ENCODE measurements around the gene IZUMO4. TPM values are rescaled to one million over a fixed set of nuclear protein-coding genes. Genes with fewer than 3 reads are reported as not detected.

Gene IZUMO4
- total RNA-seq, 2 experiments from 2014 or later: 7.5 to 8.5 TPM

- ChIA-PET POLR2A (no interaction called here), CTCF (interaction anchor here (0.9 kb wide), 1 partner anchor 31 kb away, joined by 3 read pairs; no protein-coding TSS in a partner anchor)
These were observed 629 bp downstream of the IZUMO4 start for GRCh38 chr19:2097203-2097885.

GRCh38 chr19:2097886-2098327 is 1.2 kb downstream of the IZUMO4 start:
- POLR2A ChIA-PET: no interaction called here
- CTCF ChIA-PET: interaction anchor here (0.9 kb wide), 1 partner anchor 31 kb away, joined by 3 read pairs; no protein-coding TSS in a partner anchor

- CTCF ChIA-PET: no interaction called here
- POLR2A ChIA-PET: no interaction called here
These were observed 2.4 kb downstream of the IZUMO4 start for GRCh38 chr19:2099054-2099501.

GRCh38 chr19:2099937-2100718 is 3.4 kb downstream of the IZUMO4 start:
- ChIA-PET POLR2A (no interaction called here), CTCF (no interaction called here)

DNA sequence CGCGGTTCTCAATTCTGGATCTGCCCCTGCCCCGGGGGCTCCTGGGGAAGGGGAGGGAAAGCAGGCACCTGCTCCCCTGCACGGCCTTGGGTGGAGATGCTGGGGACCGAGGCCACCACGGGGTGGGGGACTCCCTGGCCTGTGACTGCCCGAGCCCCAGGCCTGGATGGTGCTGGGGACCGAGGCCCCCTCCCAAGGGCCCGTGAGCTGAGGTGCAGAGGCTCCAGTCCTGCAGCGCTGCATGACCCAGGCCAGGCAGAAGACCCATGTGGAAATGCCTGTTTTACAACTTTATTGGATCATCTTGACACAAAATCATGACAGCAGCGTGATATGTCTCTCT is 4.0 kb downstream of the IZUMO4 start:
- CTCF ChIA-PET: no interaction called here
- POLR2A ChIA-PET: no interaction called here

DNA sequence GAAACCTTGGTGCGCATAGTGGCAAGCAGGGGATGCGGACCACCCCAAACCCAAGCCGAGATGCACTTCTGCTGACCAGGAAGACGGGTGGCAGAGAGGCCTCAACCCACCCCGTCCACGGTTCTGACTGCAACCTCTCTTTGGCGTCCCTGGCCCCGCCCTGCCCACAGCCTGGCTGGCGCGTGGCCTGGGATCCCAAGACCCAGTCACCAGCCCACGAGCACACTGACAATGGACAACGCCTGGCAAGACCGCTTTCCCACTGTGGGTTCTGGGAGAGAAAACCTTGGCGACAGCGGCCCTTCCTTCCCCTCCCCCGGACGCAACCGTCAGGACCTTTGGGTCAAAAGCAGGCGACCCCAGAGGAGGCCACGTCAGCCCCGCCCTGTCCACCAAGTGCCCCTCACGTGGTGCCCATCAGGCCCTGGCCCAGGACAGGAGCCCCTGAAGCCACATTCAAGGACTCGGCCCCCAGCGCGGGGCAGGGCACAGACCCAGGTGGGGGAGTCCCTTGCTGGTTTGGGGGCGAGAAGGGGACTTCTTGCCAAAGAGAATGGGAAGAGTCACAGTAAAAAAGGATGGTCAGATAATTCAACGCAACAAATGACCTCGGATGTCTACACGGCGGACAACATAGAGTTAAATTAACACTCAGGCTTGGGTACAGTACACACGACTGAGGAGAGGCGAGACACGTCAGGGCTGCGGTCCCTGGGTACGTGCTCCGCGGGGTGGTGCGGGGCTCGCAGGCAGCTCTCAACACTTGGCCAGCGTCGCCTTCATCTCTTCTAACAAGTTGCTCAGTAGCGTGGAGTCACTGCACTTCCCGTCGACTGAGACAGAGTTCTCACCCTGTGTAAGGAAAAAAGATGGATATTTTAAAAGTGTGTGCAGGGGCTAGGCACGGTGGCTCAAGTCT is 5.0 kb downstream of the IZUMO4 start:
- POLR2A ChIA-PET: no interaction called here
- CTCF ChIA-PET: no interaction called here

DNA sequence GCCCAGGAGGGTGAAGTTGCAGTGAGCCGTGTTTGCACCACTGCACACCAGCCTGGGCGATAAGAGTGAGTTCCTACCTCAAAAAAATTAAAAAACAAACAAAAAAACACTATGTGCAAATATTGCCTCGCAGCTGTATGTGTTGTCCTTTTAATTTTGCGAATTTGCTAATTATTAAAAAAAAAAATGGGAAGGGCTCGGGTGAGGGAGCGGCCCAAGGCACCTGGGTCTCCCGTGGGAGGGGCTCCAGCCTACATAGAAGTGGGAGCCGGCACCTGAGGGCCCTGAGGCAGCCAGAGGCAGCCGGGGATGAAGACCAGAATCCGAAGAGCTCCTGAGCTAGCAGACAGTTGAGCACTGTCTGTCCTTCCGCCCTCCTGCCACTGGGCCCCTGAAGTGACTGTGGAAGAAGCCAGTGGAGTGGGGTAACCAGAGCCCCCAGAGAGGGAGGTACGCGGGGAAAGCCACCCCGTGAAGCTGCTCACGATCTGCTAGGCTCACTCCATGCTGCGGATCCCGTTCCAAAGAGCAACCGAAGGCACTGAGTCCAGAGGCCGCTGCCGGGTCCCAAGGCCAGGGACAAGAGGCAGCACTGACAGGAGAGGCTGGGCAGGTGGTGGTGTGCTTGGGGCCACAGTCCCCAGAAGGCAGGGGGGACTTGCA is 6.5 kb downstream of the IZUMO4 start:
- POLR2A ChIA-PET: interaction anchor here (0.5 to 0.7 kb wide), 2 partner anchors 17 to 234 kb away, joined by 3 read pairs; no protein-coding TSS in a partner anchor
- CTCF ChIA-PET: interaction anchor here (0.6 kb wide), 1 partner anchor 43 kb away, joined by 3 read pairs; no protein-coding TSS in a partner anchor

GRCh38 chr19:2108251-2109016 is 11.7 kb downstream of the IZUMO4 start:
- ChIA-PET POLR2A (no interaction called here), CTCF (no interaction called here)

DNA sequence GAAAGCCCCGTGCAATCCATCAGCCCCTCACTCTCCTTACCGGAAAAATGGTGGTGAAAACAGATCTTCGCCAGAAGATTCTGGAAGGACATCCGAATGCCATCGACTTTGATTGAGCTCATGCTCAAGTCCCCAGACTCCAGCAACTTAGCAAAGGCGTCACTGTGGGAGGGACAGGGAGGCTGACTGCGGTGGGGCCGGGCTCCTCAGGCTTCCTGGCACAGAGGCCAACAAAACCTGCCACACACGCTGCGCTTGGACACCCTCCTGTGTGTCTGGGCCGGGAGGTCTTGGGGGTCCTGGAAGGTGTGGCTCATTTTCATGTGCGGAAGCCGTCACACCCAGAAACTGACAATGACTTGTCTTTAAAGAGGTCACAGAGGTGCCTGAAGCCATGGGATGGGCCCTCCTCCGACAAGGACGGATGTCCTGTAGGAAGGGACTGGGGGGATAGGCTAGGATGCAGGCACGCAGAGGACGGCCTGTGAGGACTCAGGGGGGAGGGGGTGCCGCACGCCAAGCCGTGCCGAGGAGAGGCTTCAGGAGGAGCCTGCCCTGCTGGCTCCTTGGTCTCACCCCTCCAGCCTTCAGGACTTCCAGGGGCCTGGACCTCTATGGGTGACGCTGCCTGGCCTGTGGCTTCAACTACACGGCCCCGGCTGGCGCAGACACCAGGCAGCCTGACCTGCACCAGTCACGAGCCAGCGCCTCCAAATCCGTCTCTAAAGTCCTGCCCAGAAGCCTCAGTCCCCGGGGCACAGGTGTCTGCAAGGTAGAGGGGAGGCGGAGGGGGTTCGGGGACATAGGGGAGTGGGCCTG is 12.5 kb downstream of the IZUMO4 start:
- ChIA-PET CTCF (interaction anchor here (0.6 kb wide), 1 partner anchor 34 kb away, joined by 5 read pairs; no protein-coding TSS in a partner anchor), POLR2A (interaction anchor here (0.6 kb wide), 1 partner anchor 1128 kb away, joined by 3 read pairs; no protein-coding TSS in a partner anchor)

DNA sequence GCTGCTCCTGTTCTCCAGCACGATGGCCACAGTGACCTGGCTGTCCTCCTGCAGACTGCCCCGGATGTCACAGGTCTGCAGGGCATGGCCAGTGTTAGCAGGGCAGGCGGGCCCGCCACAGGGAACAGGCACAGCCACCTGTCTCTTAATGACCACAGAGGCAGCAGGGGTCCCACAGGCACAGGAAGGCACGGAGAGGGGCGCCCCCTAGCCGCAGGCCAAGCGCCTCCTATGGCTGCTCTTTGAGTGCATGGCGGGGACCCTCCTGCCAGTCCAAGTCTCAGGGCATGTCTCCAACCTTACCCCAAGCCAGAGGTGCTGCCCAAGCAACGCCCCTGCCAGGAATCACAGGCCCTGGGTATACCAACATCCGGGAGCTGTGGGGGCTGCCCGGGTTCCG is 14.1 kb downstream of the IZUMO4 start:
- ChIA-PET POLR2A (no interaction called here), CTCF (no interaction called here)

GRCh38 chr19:2111425-2111824 is 14.7 kb downstream of the IZUMO4 start:
- CTCF ChIA-PET: no interaction called here

DNA sequence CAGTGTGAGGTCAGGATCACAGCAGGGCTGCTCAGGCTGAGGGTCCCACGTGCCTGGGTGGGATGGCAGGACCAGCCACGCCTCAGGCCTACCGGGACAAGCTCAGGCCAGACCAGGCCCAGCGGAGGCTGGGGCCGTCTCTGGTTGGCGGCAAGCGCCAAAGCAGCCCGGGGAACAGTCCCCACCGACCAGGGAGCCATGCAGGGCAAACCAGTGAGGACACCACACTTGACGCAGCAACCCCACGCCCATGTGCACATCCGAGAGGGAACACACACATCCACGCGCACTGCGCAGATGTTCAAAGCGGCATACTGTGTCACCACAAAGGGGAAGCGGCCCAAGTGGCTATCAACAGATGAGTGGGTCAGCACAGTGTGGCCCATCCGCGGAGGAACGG is 15.2 kb downstream of the IZUMO4 start:
- ChIA-PET CTCF (no interaction called here), POLR2A (no interaction called here)

More at GRCh38 chr19:2111425-2111824, 14.7 kb downstream of the IZUMO4 start:
- POLR2A ChIA-PET: no interaction called here

DNA sequence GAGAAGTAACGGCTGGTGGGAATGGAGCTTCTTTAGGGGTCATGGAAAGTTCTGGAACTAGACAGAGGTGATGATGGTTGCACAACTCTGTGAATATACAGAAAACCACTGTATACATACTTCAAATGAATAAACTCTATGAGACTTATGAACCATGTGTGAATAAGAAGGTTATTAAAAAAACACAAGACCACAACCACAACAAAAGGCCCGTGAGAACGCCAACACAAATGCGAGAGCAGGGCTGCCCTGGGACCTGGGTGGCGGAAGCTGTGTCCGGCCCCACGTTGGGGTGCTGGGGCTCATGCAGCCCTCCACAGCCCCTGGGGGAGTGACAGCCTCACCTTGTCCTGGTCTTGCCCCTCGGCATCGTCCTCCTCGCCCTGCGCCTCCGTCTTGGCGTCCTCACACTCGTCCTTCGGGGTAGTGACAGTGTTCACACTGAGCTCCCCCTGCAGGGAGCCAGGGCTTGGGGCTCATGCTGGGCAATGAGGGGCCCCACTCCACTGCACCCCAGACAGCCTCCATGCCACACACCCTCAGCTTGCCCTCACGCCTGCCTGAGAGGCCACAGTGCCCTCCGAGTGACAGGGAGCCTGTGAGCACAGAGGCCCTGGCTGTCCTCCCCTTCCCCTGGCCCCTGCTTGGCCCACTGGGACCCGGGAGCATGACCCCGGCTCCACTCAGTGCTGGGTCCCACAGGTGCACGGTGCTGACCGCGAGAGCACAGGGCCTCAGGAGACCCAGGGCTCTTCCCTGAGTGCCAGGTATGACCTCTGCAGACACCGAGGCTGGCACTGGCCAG is 16.0 kb downstream of the IZUMO4 start:
- ChIA-PET POLR2A (interaction anchor here (0.8 kb wide), 1 partner anchor 121 kb away, joined by 3 read pairs; no protein-coding TSS in a partner anchor), CTCF (no interaction called here)

DNA sequence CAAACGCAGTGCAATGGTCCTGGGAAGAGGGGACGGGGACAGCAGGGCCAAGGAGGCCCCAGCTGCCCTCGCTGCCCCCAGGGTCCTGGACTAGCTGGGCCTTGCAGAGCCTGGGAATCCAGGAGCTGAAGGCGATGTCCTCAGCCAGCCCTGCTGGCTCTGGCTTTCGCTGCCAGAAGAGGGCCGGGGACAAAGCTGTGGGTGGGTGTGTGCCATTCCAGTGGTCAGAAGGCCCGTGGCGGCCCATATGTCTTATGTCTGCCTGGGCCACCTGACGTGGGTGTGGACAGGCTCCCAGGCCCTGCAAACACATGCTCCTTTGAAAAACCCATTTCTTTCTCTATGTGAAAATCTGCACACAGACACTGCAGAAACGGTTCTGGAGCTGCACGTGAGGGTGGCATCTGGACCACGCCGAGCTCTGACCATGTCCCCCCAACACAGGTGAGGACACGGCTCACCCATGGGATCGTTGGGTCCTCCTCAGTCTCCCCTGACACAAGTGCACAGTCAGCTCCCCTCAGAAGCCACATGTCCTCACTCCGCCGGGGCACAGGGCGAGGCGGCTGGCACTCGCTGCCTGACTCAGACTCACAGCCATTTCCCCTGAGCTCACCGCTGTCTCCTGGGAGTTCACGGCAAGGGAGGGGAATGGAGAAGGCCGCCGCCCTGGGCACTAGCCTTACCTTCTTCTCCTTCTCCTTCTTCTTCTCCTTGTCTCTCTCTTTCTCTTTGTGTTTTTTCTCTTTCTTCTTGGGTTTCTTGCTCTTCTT is 16.9 kb downstream of the IZUMO4 start:
- ChIA-PET CTCF (no interaction called here), POLR2A (no interaction called here)

DNA sequence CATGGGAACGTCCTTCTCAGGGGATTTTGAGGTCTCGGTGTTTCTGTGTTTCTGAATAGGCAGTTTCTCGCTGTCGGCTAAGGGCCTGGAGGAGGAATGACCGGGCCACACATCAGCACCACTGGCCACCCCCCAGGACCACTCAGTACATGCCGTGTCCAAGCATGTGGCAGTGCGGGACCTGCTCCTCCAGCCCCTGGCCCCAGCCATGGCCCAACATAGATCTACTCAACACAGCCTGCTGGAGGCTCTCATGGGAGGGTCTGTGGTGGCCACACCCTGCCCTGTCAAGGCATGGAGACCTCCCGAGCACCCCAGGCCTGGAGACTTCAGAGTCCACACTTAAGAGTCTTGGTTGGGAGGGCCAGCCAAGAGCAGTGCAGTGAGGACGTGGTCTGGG is 17.5 kb downstream of the IZUMO4 start:
- POLR2A ChIA-PET: no interaction called here
- CTCF ChIA-PET: no interaction called here

GRCh38 chr19:2114821-2115220 is 18.1 kb downstream of the IZUMO4 start:
- POLR2A ChIA-PET: no interaction called here
- CTCF ChIA-PET: no interaction called here
